GM19397 (cell line): ENCODE data around the gene SMIM10.
"Not testable (repeated sequence)": the region's sequence is repeated elsewhere in the genome, so short reads cannot be mapped to it uniquely, and the experiment has no call there.

Source experiments
- ATAC-seq: cut with Tn5 transposase; IDR thresholded peaks from one replicate; pipeline ENCODE4 v1.9.1; 2021; ENCODE audit warnings: mild to moderate bottlenecking, moderate library complexity; ENCODE audit not compliant: unreplicated experiment

Gene SMIM10

GRCh38 chrX:134990801-134991481 lies at the start of gene SMIM10:
SMIM10 (plus strand) TSS chrX:134990991; CDS start chrX:134991096, 105 bp downstream.
- ATAC-seq: peak; percentile 75

- not testable (repeated sequence) for ATAC-seq
Measured at GRCh38 chrX:134946364-134946763, 44.4 kb upstream of the SMIM10 start.

GRCh38 chrX:134948333-134949241 lies 42.2 kb upstream of the SMIM10 start:
- no peak for ATAC-seq

GRCh38 chrX:134949271-134949670 lies 41.5 kb upstream of the SMIM10 start:
- ATAC-seq: no peak

GRCh38 chrX:134957836-134958235 lies 33.0 kb upstream of the SMIM10 start:
- ATAC-seq: no peak

GRCh38 chrX:134960366-134960765 lies 30.4 kb upstream of the SMIM10 start:
- not testable (repeated sequence) for ATAC-seq

GRCh38 chrX:134963041-134963440 lies 27.8 kb upstream of the SMIM10 start:
- ATAC-seq: no peak

- ATAC-seq: no peak
Measured at GRCh38 chrX:134969726-134970125, 21.1 kb upstream of the SMIM10 start.

GRCh38 chrX:134971926-134972325 lies 18.9 kb upstream of the SMIM10 start:
- no peak for ATAC-seq

GRCh38 chrX:134975516-134975915 lies 15.3 kb upstream of the SMIM10 start:
- ATAC-seq: no peak

GRCh38 chrX:134981910-134982309 lies 8.9 kb upstream of the SMIM10 start:
- ATAC-seq: no peak

- ATAC-seq: no peak
Measured at GRCh38 chrX:134982748-134983147, 8.0 kb upstream of the SMIM10 start.

GRCh38 chrX:134985479-134985878 lies 5.3 kb upstream of the SMIM10 start:
- no peak for ATAC-seq

- ATAC-seq: no peak
Measured at GRCh38 chrX:134990475-134990800, 353 bp upstream of the SMIM10 start.

GRCh38 chrX:134997646-134998045 lies 6.9 kb downstream of the SMIM10 start:
- ATAC-seq: no peak

GRCh38 chrX:134998246-134998645 lies 7.5 kb downstream of the SMIM10 start:
- no peak for ATAC-seq

- no peak for ATAC-seq
Measured at GRCh38 chrX:134999469-134999868, 8.7 kb downstream of the SMIM10 start.

- ATAC-seq: no peak
Measured at GRCh38 chrX:135000516-135000915, 9.7 kb downstream of the SMIM10 start.

GRCh38 chrX:135003876-135004623 lies 13.3 kb downstream of the SMIM10 start:
- peak; percentile 96 for ATAC-seq

GRCh38 chrX:135006187-135006586 lies 15.4 kb downstream of the SMIM10 start:
- no peak for ATAC-seq

GRCh38 chrX:135009057-135009610 lies 18.3 kb downstream of the SMIM10 start:
- no peak for ATAC-seq
